WI38 (cell line): ENCODE results near the gene SCP2.

Experiments
- H3K4me3 ChIP-seq: 2 replicates; pipeline ENCODE4 v1.5.1; 2011; ENCODE audit warnings: low read depth, mild to moderate bottlenecking, control low read depth, low read length
- TF ChIP-seq, protein P1 (sequence below): IDR thresholded peaks from 2 replicates; pipeline ENCODE4 v1.5.1; 2012; ENCODE audit warnings: low read depth, mild to moderate bottlenecking, control low read depth, low read length

Gene SCP2

GRCh38 chr1:53074313-53075154 lies 147.5 kb downstream of the SCP2 start:
- TF ChIP-seq, protein P1, sequence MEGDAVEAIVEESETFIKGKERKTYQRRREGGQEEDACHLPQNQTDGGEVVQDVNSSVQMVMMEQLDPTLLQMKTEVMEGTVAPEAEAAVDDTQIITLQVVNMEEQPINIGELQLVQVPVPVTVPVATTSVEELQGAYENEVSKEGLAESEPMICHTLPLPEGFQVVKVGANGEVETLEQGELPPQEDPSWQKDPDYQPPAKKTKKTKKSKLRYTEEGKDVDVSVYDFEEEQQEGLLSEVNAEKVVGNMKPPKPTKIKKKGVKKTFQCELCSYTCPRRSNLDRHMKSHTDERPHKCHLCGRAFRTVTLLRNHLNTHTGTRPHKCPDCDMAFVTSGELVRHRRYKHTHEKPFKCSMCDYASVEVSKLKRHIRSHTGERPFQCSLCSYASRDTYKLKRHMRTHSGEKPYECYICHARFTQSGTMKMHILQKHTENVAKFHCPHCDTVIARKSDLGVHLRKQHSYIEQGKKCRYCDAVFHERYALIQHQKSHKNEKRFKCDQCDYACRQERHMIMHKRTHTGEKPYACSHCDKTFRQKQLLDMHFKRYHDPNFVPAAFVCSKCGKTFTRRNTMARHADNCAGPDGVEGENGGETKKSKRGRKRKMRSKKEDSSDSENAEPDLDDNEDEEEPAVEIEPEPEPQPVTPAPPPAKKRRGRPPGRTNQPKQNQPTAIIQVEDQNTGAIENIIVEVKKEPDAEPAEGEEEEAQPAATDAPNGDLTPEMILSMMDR, result no peak
- H3K4me3 ChIP-seq, result no peak overlapping the region

DNA sequence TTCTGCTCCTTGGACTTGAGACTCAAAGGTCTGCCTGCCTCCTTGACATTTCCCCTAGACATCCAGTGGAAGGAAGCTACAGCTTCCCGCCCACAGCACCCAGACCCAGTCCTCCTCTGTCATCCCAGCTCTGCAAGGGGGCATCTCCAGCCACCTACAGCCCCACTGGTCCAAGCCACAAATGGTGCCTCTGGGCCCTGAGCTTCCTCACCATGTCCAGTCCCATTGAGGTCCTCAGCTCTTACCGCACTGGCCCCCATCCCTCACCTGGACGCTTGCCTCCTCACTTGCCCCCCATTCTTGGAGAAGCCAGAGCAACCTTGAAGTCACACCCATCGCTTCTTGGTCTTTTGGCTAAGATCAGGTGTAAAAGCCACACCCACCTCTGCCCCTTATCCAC lies 148.1 kb downstream of the SCP2 start:
- TF ChIP-seq, protein P1, result no peak
- no peak overlapping the region for H3K4me3 ChIP-seq

- TF ChIP-seq, protein P1, result no peak
Observed at GRCh38 chr1:53075761-53076163, 148.7 kb downstream of the SCP2 start.

DNA sequence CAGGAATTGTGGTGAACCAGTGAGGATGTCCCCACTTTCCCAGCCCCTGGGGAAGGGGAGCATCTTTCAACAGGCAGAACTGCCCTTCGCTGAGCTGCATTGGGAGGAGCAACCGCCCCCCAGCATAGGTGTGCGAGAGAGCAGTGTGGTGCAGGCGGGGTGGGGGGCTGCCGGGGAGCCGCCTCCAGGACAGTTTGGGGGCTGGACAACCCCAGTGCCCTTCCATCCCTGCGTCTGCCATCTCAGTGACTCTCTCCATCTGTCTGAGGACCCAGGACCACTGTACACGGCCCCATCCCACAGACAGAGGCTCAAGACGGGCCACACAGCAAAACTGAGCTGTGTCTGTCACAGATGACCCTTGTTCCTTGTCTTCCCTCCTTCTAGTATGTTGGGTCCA lies 149.1 kb downstream of the SCP2 start:
- no peak overlapping the region for H3K4me3 ChIP-seq

More at GRCh38 chr1:53075761-53076163, 148.7 kb downstream of the SCP2 start:
- no peak overlapping the region for H3K4me3 ChIP-seq

GRCh38 chr1:53076721-53077598 lies 149.9 kb downstream of the SCP2 start:
- TF ChIP-seq, protein P1, result no peak
- no peak overlapping the region for H3K4me3 ChIP-seq

More for the DNA sequence above, 149.1 kb downstream of the SCP2 start:
- TF ChIP-seq, protein P1, result no peak

DNA sequence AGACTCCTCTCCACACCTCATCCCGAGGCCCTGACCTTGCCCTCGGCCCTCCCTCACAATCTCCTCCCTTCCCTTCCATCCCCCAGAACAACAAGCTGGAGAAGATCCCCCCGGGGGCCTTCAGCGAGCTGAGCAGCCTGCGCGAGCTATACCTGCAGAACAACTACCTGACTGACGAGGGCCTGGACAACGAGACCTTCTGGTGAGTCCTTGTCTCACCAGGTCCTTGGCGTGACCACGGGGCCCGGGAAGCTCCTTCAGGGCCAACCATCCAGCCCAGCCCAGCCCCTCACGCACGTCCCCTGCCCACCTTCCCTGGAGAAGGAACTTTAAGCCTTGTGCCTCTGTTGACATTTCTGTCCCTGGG lies 150.5 kb downstream of the SCP2 start:
- TF ChIP-seq, protein P1, result no peak
- H3K4me3 ChIP-seq, result no peak overlapping the region
